GM18907 (cell line): ENCODE results near the gene TMEM141.

Source experiments
- ATAC-seq: cut with Tn5 transposase; IDR thresholded peaks from one replicate; pipeline ENCODE4 v1.9.1; 2021; ENCODE audit warnings: mild to moderate bottlenecking, moderate library complexity; ENCODE audit not compliant: unreplicated experiment

Gene TMEM141

GRCh38 chr9:136790640-136791515 lies at the start of gene TMEM141:
Gene TMEM141, plus strand, starts transcription at chr9:136791344. Its CDS starts 27 bp downstream, at chr9:136791371.
- peak; percentile 84 for ATAC-seq

- no peak for ATAC-seq
Measured at GRCh38 chr9:136741883-136742571, 49.1 kb upstream of the TMEM141 start.

GRCh38 chr9:136742591-136743391 lies 48.4 kb upstream of the TMEM141 start, which contains the start of gene LCN10:
Gene LCN10, minus strand, starts transcription at chr9:136742940. Its CDS starts 37 bp downstream, at chr9:136742903.
- ATAC-seq, result no peak

GRCh38 chr9:136743639-136744211 lies 47.4 kb upstream of the TMEM141 start:
- no peak for ATAC-seq

GRCh38 chr9:136744773-136745172 lies 46.4 kb upstream of the TMEM141 start:
- ATAC-seq, result no peak

GRCh38 chr9:136745389-136746154 lies 45.6 kb upstream of the TMEM141 start:
- no peak for ATAC-seq

GRCh38 chr9:136746155-136746490 lies 45.0 kb upstream of the TMEM141 start:
- no peak for ATAC-seq

- no peak for ATAC-seq
Measured at GRCh38 chr9:136746621-136747020, 44.5 kb upstream of the TMEM141 start.

- ATAC-seq, result no peak
Measured at GRCh38 chr9:136747161-136748060, 43.7 kb upstream of the TMEM141 start.

GRCh38 chr9:136748201-136748600 lies 42.9 kb upstream of the TMEM141 start, which contains the start of gene LCN6:
Gene LCN6, minus strand, starts transcription at chr9:136748525. Its CDS starts 42 bp downstream, at chr9:136748483.
- ATAC-seq, result no peak

GRCh38 chr9:136748666-136749611 lies 42.2 kb upstream of the TMEM141 start:
- ATAC-seq, result no peak

GRCh38 chr9:136750526-136750925 lies 40.6 kb upstream of the TMEM141 start:
- no peak for ATAC-seq

GRCh38 chr9:136751244-136751643 lies 39.9 kb upstream of the TMEM141 start:
- ATAC-seq, result no peak

GRCh38 chr9:136751814-136752213 lies 39.3 kb upstream of the TMEM141 start:
- no peak for ATAC-seq

- ATAC-seq, result no peak
Measured at GRCh38 chr9:136753371-136754058, 37.6 kb upstream of the TMEM141 start.

GRCh38 chr9:136754059-136754572 lies 37.0 kb upstream of the TMEM141 start:
- no peak for ATAC-seq
